HEK293 (cell line): ENCODE measurements around the gene MUCL3.

Source experiments
- CTCF ChIP-seq: fragments of 450-650 bp; formaldehyde crosslinking; IDR thresholded peaks from 2 replicates; pipeline ENCODE4 v1.5.1; 2016; ENCODE audit warnings: missing biosample characterization, missing genetic modification characterization
- HOXC10 ChIP-seq: sonication (generic); formaldehyde crosslinking; IDR thresholded peaks from 2 replicates; pipeline ENCODE4 v1.8.1; 2023; ENCODE audit warnings: mild to moderate bottlenecking, missing genetic modification reagents
- ZFP69B ChIP-seq: fragments of 450-650 bp; formaldehyde crosslinking; IDR thresholded peaks from 2 replicates; pipeline ENCODE4 v1.5.1; 2016; ENCODE audit warnings: missing biosample characterization, missing genetic modification characterization
- ZNF350 ChIP-seq: fragments of 450-650 bp; formaldehyde crosslinking; IDR thresholded peaks from 2 replicates; pipeline ENCODE4 v1.5.0; 2017; ENCODE audit warnings: missing biosample characterization, mild to moderate bottlenecking, missing genetic modification characterization
- ZNF501 ChIP-seq: fragments of 450-650 bp; formaldehyde crosslinking; IDR thresholded peaks from 2 replicates; pipeline ENCODE4 v1.5.1; 2016; ENCODE audit warnings: missing biosample characterization, missing genetic modification characterization
- ZNF555 ChIP-seq: fragments of 450-650 bp; formaldehyde crosslinking; conservative IDR thresholded peaks from 2 replicates; pipeline ENCODE4 v1.5.1; 2017; ENCODE audit warnings: missing biosample characterization, mild to moderate bottlenecking, missing genetic modification characterization, inconsistent platforms

GRCh38 chr6:30935018-30935417 is 5.8 kb upstream of the MUCL3 start:
- TF ChIP-seq CTCF (tag by site-specific recombination) (no peak), ZFP69B (no peak), ZNF350 (tag by site-specific recombination) (no peak), HOXC10 (CRISPR knock-in tag) (no peak), ZNF555 (tag by site-specific recombination) (no peak), ZNF501 (tag by site-specific recombination) (no peak)
